Left lung (tissue), 10 donors: ENCODE measurements around the gene KCNH2. TPM values are rescaled to one million over a fixed set of nuclear protein-coding genes. Genes with fewer than 3 reads are reported as not detected.
A peak's percentile ranks its signal among the peaks of the same experiment; 100 is the strongest.

Experiments
- ATAC-seq: fragments of 200-7000 bp; cut with Tn5 transposase; one replicate; pipeline ENCODE4 v1.9.1; 2020; ENCODE audit warnings: moderate library complexity
- DNase-seq, 4 donors: peaks; one replicate each; pipeline ENCODE4 v3.0.0-alpha.2; 2013 to 2020
- H3K27ac ChIP-seq, 2 donors: fragments of 200-600 bp; sonication (generic) in 1 of 2; one replicate each; pipeline versions ENCODE4 v1.5.0 to v1.8.0; 2020 to 2021
- H3K27me3 ChIP-seq, 2 donors: fragments of 200-600 bp; sonication (generic) in 1 of 2; one replicate each; pipeline versions ENCODE4 v1.5.0 to v1.8.0; 2020 to 2021
- H3K36me3 ChIP-seq, 2 donors: fragments of 200-600 bp; sonication (generic) in 1 of 2; one replicate each; pipeline versions ENCODE4 v1.5.0 to v1.8.0; 2020 to 2021
- H3K4me1 ChIP-seq, 2 donors: fragments of 200-600 bp; one replicate each; pipeline ENCODE4 v1.8.0; 2021
- H3K4me3 ChIP-seq, 2 donors: fragments of 200-600 bp; sonication (generic) in 1 of 2; one replicate each; pipeline versions ENCODE4 v1.5.0 to v1.8.0; 2020 to 2021; ENCODE audit warnings: mild to moderate bottlenecking in 1 of 2
- H3K9me3 ChIP-seq, 2 donors: fragments of 200-600 bp; sonication (generic) in 1 of 2; one replicate each; pipeline versions ENCODE4 v1.5.0 to v1.8.0; 2020 to 2021
- intact Hi-C, 2 donors: fragments of 100-400 bp; cut with DNase I; formaldehyde crosslinking; loops; one replicate each; pipeline versions ENCODE4 v1.11.2 to v1.14.2; 2022
- polyA plus RNA-seq, 6 donors: library from polyadenylated mRNA; unstranded; fragments of 120-200 nt; gene quantifications; one replicate each; pipeline ENCODE4 v1.2.1, GENCODE V29; 2013; ENCODE audit not compliant: insufficient read length in 6 of 6
- total RNA-seq, 2 donors: library from RNA; stranded (reverse); fragmentation: NEBNext Ultra II Directional; extraction: Animal tissue kit (Norgen Biotek cat#: 25700); gene quantifications; one replicate each; pipeline ENCODE4 v1.2.1, GENCODE V29; 2021
- TF ChIP-seq, protein P1 (sequence below), 2 donors: fragments of 200-600 bp; sonication (generic) in 1 of 2; IDR thresholded peaks; one replicate each; pipeline versions ENCODE4 v1.5.0 to v1.8.0; 2021; ENCODE audit warnings: antibody characterized with exemption in 2 of 2
- donor health status: DM: no; HTN: yes; CAD: no.
- donor health status: DM: no; HTN: no; CAD: no.

Gene KCNH2
- total and polyA plus RNA-seq, 8 donors, result 0.82 to 5.3 (median 4.2) TPM

DNA sequence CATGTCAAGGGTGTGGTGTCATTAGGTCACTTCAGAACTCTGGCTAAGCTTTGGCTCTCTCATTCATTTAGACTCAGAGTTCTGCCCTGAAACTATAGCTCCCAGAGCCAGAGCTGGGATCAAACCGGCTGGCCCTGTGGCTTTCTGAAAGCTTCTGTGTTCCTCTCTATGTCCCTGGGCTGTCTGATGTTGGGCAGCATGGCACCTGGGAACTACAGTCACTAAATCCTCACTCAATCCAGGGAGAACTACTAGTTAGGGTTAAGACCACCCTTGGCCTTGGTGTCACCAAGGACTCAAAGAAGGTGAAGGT lies 32.9 kb upstream of the KCNH2 start:
- TF ChIP-seq, protein P1, sequence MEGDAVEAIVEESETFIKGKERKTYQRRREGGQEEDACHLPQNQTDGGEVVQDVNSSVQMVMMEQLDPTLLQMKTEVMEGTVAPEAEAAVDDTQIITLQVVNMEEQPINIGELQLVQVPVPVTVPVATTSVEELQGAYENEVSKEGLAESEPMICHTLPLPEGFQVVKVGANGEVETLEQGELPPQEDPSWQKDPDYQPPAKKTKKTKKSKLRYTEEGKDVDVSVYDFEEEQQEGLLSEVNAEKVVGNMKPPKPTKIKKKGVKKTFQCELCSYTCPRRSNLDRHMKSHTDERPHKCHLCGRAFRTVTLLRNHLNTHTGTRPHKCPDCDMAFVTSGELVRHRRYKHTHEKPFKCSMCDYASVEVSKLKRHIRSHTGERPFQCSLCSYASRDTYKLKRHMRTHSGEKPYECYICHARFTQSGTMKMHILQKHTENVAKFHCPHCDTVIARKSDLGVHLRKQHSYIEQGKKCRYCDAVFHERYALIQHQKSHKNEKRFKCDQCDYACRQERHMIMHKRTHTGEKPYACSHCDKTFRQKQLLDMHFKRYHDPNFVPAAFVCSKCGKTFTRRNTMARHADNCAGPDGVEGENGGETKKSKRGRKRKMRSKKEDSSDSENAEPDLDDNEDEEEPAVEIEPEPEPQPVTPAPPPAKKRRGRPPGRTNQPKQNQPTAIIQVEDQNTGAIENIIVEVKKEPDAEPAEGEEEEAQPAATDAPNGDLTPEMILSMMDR (IDR thresholded peaks at IDR 0.05), result no peak
- ATAC-seq, result peak; percentile 14
- H3K36me3 ChIP-seq, result no peaks in the 10 kb centered on the region
- no peak overlapping the region for H3K27ac ChIP-seq
- no peaks in the 10 kb centered on the region for H3K9me3 ChIP-seq
- intact Hi-C loops, result no loop called here
- peaks cover 3 to 81% of the 10 kb centered on the region in 2 donors for H3K27me3 ChIP-seq
- peak overlapping the region in 1 of 2 donors; percentile 26 for H3K4me3 ChIP-seq
- peaks cover 16 to 64% of the 10 kb centered on the region in 2 donors for H3K4me1 ChIP-seq
- no peak for DNase-seq

GRCh38 chr7:151010307-151011096 lies 32.4 kb upstream of the KCNH2 start:
- intact Hi-C loops, result no loop called here
- Histone ChIP-seq H3K9me3 (no peaks in the 10 kb centered on the region), H3K4me1 (peaks cover 16 to 64% of the 10 kb centered on the region in 2 donors), H3K27ac (peak overlapping the region in 1 of 2 donors; percentile 38), H3K4me3 (peak overlapping the region in 1 of 2 donors; percentile 26), H3K27me3 (peaks cover 3 to 75% of the 10 kb centered on the region in 2 donors), H3K36me3 (no peaks in the 10 kb centered on the region)
- DNase-seq (peak in 1 of 4 donors; percentile 60), ATAC-seq (peak; percentile 60)
- TF ChIP-seq, protein P1 (IDR thresholded peaks at IDR 0.05), result no peak

DNA sequence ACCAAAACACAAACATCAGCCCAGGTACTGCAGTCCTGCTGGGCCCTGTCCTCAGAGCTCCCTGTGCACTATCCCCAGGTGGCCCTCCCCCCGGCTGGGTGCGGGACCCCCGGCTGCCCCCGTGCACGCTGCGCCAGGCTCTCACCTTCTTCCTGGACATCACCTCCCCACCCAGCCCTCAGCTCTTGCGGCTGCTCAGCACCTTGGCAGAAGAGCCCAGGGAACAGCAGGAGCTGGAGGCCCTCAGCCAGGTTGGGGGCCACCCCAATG lies 31.9 kb upstream of the KCNH2 start:
- DNase-seq (no peak), ATAC-seq (no peak)
- intact Hi-C loops, result no loop called here
- Histone ChIP-seq H3K4me1 (peaks cover 16 to 60% of the 10 kb centered on the region in 2 donors), H3K36me3 (no peaks in the 10 kb centered on the region), H3K9me3 (no peaks in the 10 kb centered on the region), H3K4me3 (no peak overlapping the region), H3K27me3 (peaks cover 3 to 72% of the 10 kb centered on the region in 2 donors), H3K27ac (no peak overlapping the region)
- TF ChIP-seq, protein P1 (IDR thresholded peaks at IDR 0.05), result no peak

- H3K27ac ChIP-seq, result no peak overlapping the region
- H3K4me3 ChIP-seq, result no peak overlapping the region
- H3K9me3 ChIP-seq, result no peaks in the 10 kb centered on the region
- DNase-seq (no peak), ATAC-seq (no peak)
- H3K36me3 ChIP-seq, result no peaks in the 10 kb centered on the region
- H3K27me3 ChIP-seq, result peaks cover 3 to 67% of the 10 kb centered on the region in 2 donors
- peaks cover 16 to 59% of the 10 kb centered on the region in 2 donors for H3K4me1 ChIP-seq
- intact Hi-C loops, result no loop called here
- TF ChIP-seq, protein P1 (IDR thresholded peaks at IDR 0.05), result no peak
Measured at GRCh38 chr7:151009327-151010036, 31.4 kb upstream of the KCNH2 start.
